GM12873 (cell line): ENCODE results near the gene PWWP2B.

ENCODE experiments used
- TF ChIP-seq, protein P1 (sequence below): IDR thresholded peaks from 2 replicates; pipeline ENCODE4 v1.5.1; 2012; ENCODE audit warnings: low read depth, mild to moderate bottlenecking, moderate library complexity, low read length, control low read depth; ENCODE audit not compliant: insufficient read depth; ENCODE audit errors: missing control alignments

The PWWP2B gene

GRCh38 chr10:132384618-132385388, 12.2 kb upstream of the PWWP2B start:
- TF ChIP-seq, protein P1, sequence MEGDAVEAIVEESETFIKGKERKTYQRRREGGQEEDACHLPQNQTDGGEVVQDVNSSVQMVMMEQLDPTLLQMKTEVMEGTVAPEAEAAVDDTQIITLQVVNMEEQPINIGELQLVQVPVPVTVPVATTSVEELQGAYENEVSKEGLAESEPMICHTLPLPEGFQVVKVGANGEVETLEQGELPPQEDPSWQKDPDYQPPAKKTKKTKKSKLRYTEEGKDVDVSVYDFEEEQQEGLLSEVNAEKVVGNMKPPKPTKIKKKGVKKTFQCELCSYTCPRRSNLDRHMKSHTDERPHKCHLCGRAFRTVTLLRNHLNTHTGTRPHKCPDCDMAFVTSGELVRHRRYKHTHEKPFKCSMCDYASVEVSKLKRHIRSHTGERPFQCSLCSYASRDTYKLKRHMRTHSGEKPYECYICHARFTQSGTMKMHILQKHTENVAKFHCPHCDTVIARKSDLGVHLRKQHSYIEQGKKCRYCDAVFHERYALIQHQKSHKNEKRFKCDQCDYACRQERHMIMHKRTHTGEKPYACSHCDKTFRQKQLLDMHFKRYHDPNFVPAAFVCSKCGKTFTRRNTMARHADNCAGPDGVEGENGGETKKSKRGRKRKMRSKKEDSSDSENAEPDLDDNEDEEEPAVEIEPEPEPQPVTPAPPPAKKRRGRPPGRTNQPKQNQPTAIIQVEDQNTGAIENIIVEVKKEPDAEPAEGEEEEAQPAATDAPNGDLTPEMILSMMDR: no peak

DNA sequence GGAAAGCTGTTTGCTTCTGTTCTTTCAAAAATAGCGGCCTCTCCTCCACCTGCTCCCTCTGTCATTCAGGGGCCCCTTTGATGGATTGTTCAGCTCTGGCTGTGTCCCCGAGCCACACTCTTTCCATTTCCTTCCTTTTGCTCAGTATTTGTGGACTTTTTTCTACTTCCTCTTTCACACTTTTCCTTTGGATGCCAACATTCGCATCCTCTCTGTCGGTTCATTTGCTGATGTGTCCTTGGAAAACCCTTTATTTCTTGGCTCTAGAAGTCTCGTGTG, 11.7 kb upstream of the PWWP2B start:
- TF ChIP-seq, protein P1: no peak

DNA sequence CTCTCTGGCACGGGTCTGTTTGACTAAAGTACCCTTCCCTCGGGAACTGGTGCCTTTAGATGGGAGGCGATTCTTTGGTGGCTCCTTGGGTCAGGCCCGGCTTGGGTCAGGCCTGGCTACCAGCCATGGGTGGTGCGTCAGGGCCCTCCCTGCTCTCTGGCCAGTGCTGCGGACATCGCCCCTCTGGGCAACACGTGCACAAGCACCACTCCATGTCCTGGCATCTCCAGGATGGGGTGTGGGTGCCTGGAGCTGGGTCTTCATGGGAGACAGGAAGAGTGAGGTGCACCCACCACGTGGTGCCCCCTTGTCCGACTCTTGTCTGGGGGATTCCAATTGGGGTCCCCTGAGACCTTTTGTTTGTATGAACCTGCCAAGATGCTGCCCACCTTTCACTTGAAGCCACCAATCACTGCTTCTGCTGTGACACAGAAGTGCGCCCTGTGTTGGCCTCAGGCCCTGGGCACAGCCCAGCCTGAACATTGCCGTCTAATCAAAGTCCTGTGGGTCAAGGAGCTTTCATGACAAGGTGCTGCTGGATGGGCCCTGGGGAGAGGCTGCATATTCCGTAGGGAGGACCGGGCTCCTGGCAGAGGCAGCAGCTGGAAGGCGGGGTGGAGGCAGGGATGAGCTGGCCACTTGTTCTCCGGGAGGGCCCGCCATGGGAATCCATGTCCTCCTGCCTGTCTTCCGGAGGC, 11.1 kb upstream of the PWWP2B start:
- TF ChIP-seq, protein P1: no peak

- TF ChIP-seq, protein P1: no peak
Measured at GRCh38 chr10:132386419-132386831, 10.6 kb upstream of the PWWP2B start.

DNA sequence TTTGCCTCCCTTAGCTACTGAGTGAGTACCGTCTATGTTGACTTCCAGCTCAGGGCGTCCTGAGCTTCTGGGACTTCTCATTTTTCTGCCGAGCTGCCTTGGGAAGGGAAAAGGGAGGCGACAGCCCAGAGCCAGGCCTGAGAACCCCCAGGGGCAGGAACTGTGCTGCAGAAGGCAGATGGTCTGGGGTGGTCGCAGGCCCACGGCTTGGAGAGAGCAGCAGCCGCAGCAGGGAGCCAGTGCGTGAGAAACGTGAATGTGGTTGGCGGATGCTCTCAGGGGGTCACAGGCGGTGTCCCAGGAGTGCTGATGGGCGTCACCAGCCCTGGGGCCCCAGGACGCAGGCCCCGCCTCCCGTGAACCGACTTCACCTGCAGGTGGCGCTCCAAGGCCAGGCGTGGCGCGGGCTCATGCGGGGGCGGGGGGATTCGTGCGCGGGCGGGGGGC, 9.2 kb upstream of the PWWP2B start:
- TF ChIP-seq, protein P1: peak; percentile 66

DNA sequence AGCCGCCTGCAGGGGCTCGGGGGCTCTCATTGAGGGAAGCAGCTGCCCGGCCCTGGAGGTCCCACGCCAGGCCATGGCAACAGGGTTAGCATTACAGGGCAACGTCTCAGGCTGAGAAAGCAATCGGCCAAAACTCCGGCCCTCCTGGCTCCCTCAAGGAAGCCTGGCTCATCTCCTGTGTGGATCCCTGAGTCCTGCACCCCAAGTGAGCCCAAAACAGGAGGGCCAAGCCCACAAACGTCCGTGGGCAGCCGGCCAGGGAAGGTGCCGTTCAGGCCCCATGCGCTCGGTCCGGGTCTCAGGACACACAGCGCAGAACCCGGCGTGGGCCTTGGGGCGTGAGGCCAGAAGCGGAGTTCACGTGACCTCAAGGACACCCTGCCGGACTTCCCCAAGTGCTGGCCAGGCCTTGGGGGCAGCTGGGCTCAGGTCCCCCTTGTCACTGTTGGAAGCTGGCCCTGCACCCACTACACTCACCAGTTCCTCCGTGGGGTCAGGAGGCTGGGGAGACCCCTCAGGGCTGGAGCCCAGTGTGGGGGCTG, 8.0 kb upstream of the PWWP2B start:
- TF ChIP-seq, protein P1: no peak

- TF ChIP-seq, protein P1: no peak
Measured at GRCh38 chr10:132389433-132390169, 7.4 kb upstream of the PWWP2B start.
